Urinary bladder (tissue), 4 donors: Measurements from ENCODE around the gene SCN4B. TPM values are rescaled to one million over a fixed set of nuclear protein-coding genes. Genes with fewer than 3 reads are reported as not detected.

Experiments
- DNase-seq: peaks from one replicate; pipeline ENCODE4 v3.0.0-alpha.2; 2015; ENCODE audit errors: extremely low spot score
- H3K27ac ChIP-seq: one replicate; pipeline ENCODE4 v1.5.1; 2013; ENCODE audit warnings: low read depth, mild to moderate bottlenecking, moderate library complexity
- H3K36me3 ChIP-seq: one replicate; pipeline ENCODE4 v1.6.1; 2013; ENCODE audit warnings: mild to moderate bottlenecking, moderate library complexity; ENCODE audit not compliant: insufficient read depth
- H3K4me1 ChIP-seq: one replicate; pipeline ENCODE4 v1.6.1; 2013; ENCODE audit warnings: mild to moderate bottlenecking, moderate library complexity; ENCODE audit not compliant: insufficient read depth
- H3K4me3 ChIP-seq: one replicate; pipeline ENCODE4 v1.5.1; 2013; ENCODE audit warnings: low read depth, low read length
- WGBS: extraction: QIAGEN DNeasy Blood & Tissue Kit; methylation state at CpG from one replicate; pipeline ENCODE4 v1.1.7; 2013; 5-methylcytosine and 5-hydroxymethylcytosine counted together
- polyA plus RNA-seq: library from polyadenylated mRNA; stranded (reverse); fragments of 200-250 nt; gene quantifications from one replicate; pipeline ENCODE4 v1.2.3, GENCODE V29; 2013
- total RNA-seq: library from RNA; depleted of rRNA; stranded (reverse); fragments of >200 nt; gene quantifications from one replicate; pipeline ENCODE4 v1.2.3, GENCODE V29; 2014
- donor health status: healthy with polysubstance abuse.
- donor health status: healthy.

The SCN4B gene
- total and polyA plus RNA-seq, 2 donors = 4.8 to 5.5 TPM

GRCh38 chr11:118102721-118103261, 49.8 kb downstream of the SCN4B start:
- no peak overlapping the region for H3K27ac ChIP-seq
- H3K36me3 ChIP-seq = no peaks in the 10 kb centered on the region
- no peak for DNase-seq
- H3K4me3 ChIP-seq = no peak overlapping the region
- 80% methylated on average over 13 of the region's 13 CpGs for WGBS
- H3K4me1 ChIP-seq = no peaks in the 10 kb centered on the region

DNA sequence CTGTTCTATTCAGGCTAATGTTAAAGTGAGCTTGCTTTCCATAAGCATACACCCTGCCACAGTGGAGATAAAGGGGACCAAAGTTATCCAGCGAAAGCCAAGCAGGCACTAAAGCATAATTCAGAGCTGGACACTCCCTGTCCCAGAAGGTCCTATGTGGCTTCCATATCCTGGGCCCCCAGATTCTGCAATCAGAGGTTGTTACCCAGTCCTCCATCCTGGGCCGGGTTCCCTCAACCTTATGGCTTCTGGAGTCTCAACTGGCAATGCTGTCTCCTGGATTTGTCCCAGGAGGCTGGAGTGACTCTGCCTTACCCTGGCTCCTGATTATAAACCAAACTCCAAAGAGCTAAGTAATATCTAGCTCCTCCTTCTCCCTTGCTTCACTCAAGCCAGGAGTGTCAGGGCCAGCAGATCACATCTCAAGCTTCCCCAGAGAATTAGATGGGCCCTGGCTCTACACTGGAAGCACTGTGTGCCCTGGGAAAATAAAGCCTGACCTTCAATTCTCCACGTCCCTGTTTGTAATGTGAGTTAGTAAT, 51.9 kb downstream of the SCN4B start:
- 63% methylated on average over 3 of the region's 3 CpGs for WGBS
- Histone ChIP-seq H3K4me1 (no peaks in the 10 kb centered on the region), H3K27ac (no peak overlapping the region), H3K4me3 (no peak overlapping the region), H3K36me3 (no peaks in the 10 kb centered on the region)
- DNase-seq = no peak

- DNase-seq = no peak
- H3K36me3 ChIP-seq = no peaks in the 10 kb centered on the region
- no peak overlapping the region for H3K4me3 ChIP-seq
- no peaks in the 10 kb centered on the region for H3K4me1 ChIP-seq
- WGBS = 76% methylated on average over 10 of the region's 10 CpGs
- H3K27ac ChIP-seq = no peak overlapping the region
Measured at GRCh38 chr11:118099838-118100556, 52.6 kb downstream of the SCN4B start.

DNA sequence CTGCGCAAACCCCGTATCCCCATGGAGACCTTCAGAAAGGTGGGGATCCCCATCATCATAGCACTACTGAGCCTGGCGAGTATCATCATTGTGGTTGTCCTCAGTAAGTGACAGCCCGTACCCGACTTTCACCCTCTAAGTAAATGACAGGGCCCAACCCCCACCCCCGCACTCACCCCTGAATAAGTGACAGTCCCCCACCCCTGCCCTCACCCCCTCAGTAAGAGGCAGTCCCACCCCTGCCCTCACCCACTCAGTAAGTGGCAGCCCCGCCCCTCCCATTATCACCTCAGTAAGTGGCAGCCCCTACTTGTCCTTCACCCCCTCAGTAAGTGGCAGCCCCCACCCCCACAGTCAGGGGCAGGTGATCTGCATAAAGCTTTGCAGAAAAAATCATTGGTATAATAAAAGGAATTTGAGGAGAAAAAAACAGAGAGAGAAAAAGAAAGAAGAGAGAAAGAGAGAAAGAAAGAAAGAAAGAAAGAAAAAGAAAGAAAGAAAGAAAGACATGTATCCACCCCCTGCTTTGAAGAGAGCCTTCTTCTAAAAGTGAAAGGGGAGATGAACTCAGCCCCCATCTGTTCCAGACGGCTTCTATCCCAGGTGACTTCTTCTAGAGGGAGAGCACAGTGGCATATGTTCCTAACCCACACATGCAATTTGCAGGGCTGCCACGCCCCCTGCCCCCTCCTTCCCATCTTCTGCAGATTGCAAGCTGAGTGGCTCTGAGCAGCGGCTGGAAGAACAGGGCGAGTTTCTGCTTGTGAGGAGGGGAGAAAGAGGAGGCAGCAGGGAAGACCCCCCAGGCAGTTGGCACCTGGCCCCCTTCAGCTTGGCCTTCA, 53.4 kb downstream of the SCN4B start:
- Histone ChIP-seq H3K4me1 (no peaks in the 10 kb centered on the region), H3K27ac (no peak overlapping the region), H3K36me3 (no peaks in the 10 kb centered on the region), H3K4me3 (no peak overlapping the region)
- no peak for DNase-seq
- WGBS = 63% methylated on average over 11 of the region's 11 CpGs

GRCh38 chr11:118095967-118096367, 56.7 kb downstream of the SCN4B start:
- no peak overlapping the region for H3K27ac ChIP-seq
- H3K4me3 ChIP-seq = no peak overlapping the region
- H3K4me1 ChIP-seq = no peaks in the 10 kb centered on the region
- H3K36me3 ChIP-seq = no peaks in the 10 kb centered on the region
- no peak for DNase-seq
- WGBS = 68% methylated on average over 1 of the region's 1 CpG

- H3K4me3 ChIP-seq = no peak overlapping the region
- WGBS = 66% methylated on average over 4 of the region's 4 CpGs
- H3K36me3 ChIP-seq = no peaks in the 10 kb centered on the region
- H3K27ac ChIP-seq = no peak overlapping the region
- H3K4me1 ChIP-seq = no peaks in the 10 kb centered on the region
- no peak for DNase-seq
Measured at GRCh38 chr11:118095493-118095892, 57.1 kb downstream of the SCN4B start.

- Histone ChIP-seq H3K36me3 (no peaks in the 10 kb centered on the region), H3K27ac (no peak overlapping the region), H3K4me3 (no peak overlapping the region), H3K4me1 (no peaks in the 10 kb centered on the region)
- DNase-seq = no peak
- 70% methylated on average over 8 of the region's 8 CpGs for WGBS
Measured at GRCh38 chr11:118092907-118093571, 59.6 kb downstream of the SCN4B start.

GRCh38 chr11:118091690-118092089, 60.9 kb downstream of the SCN4B start:
- Histone ChIP-seq H3K4me3 (no peak overlapping the region), H3K4me1 (no peaks in the 10 kb centered on the region), H3K27ac (no peak overlapping the region), H3K36me3 (no peaks in the 10 kb centered on the region)
- DNase-seq = no peak
- WGBS = 31% methylated on average over 6 of the region's 6 CpGs

- Histone ChIP-seq H3K27ac (no peak overlapping the region), H3K36me3 (no peaks in the 10 kb centered on the region), H3K4me3 (no peak overlapping the region), H3K4me1 (no peaks in the 10 kb centered on the region)
- DNase-seq = no peak
- 66% methylated on average over 7 of the region's 7 CpGs for WGBS
Measured at GRCh38 chr11:118090545-118091162, 62.0 kb downstream of the SCN4B start.

- Histone ChIP-seq H3K4me1 (no peaks in the 10 kb centered on the region), H3K36me3 (no peaks in the 10 kb centered on the region), H3K27ac (no peak overlapping the region), H3K4me3 (no peak overlapping the region)
- WGBS = 62% methylated on average over 4 of the region's 4 CpGs
- DNase-seq = no peak
Measured at GRCh38 chr11:118088531-118088930, 64.1 kb downstream of the SCN4B start.

DNA sequence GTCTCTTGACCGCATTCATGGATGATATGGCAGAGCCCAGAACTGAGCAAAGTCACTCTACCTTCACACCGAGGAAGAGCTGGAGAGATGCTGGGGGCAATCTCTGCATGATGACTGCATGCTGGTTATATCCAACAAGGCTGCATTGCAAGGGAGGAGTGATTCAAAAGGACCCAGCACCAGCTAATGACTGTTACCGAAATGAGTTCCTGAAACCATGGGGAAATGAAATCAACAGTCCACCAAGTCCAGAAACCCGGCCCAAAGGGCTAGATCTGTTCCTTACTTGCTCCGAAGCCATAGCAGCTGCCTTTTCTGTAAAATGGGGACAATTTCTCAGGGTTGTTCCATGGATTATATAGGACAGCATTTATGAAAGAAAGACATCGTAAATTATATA, 64.7 kb downstream of the SCN4B start:
- H3K36me3 ChIP-seq = no peaks in the 10 kb centered on the region
- no peak overlapping the region for H3K27ac ChIP-seq
- H3K4me3 ChIP-seq = no peak overlapping the region
- no peak for DNase-seq
- whole genome bisulfite sequencing = 89% methylated on average over 6 of the region's 6 CpGs
- H3K4me1 ChIP-seq = no peaks in the 10 kb centered on the region

DNA sequence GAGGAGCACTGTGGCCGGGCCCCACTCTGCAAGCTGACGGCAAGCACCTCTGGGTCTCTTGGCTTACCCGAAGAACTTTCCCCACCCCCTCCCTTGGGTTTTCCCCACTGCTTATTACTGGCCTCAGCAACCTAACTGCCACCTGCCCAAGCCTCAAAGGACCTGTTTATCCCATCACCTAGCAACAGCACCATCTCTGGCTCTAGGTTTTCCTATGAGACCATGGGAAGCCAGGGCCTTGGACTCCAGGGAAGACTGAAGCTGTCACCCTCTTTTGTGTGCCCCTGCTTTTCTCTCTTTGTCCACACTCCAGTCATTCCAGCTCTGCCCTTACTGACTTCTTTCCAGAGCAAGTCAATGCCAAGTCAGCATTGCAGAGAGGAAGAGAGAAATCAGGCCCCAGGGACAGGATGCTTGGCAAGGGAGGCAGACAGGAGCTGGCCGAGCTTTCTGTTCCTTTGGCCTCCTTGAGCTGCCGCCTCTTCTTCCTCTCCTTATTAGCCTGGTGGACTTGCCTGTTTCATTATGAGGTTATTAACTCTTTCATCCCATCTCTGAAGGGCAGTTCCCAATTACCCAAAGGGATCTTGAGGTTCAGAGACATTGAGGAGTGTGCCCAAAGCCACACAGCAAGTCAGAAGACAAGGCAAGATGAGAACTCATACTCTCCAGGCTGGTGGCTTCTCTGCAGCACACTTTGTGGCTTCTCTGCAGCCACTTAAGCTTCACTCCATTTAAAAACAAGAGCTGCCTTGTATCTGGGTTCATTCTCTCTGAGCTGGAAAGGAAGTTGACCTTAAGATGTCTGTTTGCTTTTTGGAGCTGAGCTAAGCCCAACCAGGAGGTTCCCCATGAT, 65.5 kb downstream of the SCN4B start, which contains the start of gene SMIM35:
SMIM35 (minus strand) TSS at position 51 of the 856 bp plus-strand sequence. CDS start 206 bp downstream, outside the sequence.
- Histone ChIP-seq H3K4me1 (no peaks in the 10 kb centered on the region), H3K4me3 (no peak within 1 kb of the TSS), H3K36me3 (no peaks in the 10 kb centered on the region), H3K27ac (no peak within 1 kb of the TSS)
- WGBS = 69% methylated on average over 5 of the region's 5 CpGs
- DNase-seq = no peak
